NK-92 (cell line): ENCODE measurements around the gene TAF1L.
A peak's percentile ranks its signal among the peaks of the same experiment; 100 is the strongest.

Experiments
- DNase-seq: peaks from one replicate; lab custom pipeline; 2025; ENCODE audit not compliant: unreplicated experiment; lab: John Stamatoyannopoulos, UW

Gene TAF1L

GRCh38 chr9:32596096-32596865 is 39.2 kb downstream of the TAF1L start:
- no peak for DNase-seq

- no peak for DNase-seq
These were observed 44.6 kb downstream of the TAF1L start for GRCh38 chr9:32590898-32591297.

DNA sequence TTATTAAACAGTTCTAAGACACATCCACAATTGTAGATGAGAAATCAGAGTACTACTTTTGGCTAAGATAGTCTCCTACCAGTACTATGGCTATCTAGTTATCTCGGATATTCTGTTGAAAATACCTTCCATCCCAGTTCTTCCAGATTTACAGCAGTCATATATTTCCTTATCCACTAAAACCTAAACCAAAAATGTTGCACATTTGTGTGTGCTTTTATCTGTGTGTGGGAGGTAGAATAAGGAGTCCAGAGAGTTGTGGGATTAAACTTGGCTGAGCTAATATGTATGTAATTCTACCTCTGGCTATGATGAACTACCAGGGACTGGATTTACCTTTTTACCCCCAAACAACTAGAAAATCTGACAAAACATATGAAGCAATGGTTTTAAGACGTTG is 45.0 kb downstream of the TAF1L start:
- no peak for DNase-seq

GRCh38 chr9:32589083-32589723 is 46.3 kb downstream of the TAF1L start:
- no peak for DNase-seq

DNA sequence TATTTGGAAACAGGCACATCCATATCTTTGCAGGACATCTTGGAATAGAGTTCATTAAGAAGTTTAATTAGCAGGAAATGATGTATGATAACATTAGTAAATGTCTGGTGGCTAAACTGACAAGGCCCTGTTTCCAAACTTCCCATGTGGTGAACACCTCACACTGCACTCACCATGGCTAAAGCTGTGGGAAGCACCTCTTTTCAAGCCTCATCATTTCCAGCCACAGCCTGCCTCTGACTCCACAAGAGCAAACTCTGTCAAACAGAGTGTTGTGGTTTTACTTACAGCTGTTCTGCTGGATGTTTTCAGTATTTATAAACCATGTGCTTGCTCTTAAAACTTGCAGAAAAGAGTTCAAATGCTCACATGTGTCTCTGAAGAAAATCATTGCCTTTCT is 47.6 kb downstream of the TAF1L start:
- no peak for DNase-seq

- no peak for DNase-seq
These were observed 50.7 kb downstream of the TAF1L start for GRCh38 chr9:32584784-32585183.

GRCh38 chr9:32581512-32582143 is 53.8 kb downstream of the TAF1L start:
- DNase-seq: no peak

GRCh38 chr9:32580631-32581300 is 54.7 kb downstream of the TAF1L start:
- no peak for DNase-seq

DNA sequence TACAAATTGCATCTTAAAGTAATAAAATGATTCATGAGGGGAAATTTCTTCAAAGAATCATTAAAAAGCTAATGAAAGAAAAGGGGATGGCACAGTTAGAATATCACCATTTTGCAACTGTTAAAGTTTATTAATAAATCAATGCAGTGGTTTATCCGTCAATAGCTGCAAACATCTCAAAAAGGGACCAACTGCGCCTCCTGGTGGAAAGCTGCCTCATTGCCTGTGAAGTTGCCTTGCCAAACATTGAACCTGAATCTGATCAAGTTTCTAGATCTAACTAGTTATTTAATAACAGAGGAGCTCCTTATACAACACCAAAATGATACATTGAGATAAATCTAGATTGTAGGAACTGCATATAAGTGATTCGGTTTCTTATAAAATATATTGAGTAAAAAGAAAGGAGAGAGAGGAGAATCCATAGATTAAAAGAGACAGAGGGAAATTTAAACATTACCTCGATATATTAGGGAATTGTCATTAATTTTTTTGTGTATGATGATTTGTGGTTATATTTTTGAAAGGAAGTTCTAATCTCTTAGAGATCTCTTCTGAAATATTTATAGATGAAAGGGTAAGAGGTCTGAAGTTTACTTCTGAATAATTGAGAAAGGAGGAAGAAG is 55.6 kb downstream of the TAF1L start:
- peak; percentile 46 for DNase-seq
